ENCODE results near the gene NEXN.
"Not testable (repeated sequence)": the region's sequence is repeated elsewhere in the genome, so short reads cannot be mapped to it uniquely, and the experiment has no call there.

Gene NEXN

DNA sequence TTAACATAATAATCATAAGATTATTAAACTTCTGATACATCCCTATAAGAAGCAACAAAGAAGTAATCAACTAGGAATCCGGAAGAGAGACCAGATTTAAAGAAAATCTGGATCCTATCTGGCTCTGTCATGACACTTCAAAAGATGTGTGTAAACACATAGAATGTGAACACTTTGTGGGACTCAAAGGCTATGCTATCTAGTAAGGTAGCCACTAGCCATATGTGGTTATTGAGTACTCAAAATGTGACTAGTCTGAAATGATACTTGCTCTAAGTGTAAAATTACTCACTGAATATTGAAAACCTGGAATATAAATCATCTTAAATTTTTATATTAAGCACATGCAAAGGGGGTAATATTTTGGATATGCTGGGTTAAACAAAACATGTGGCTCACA lies 81.8 kb downstream of the NEXN start:
- no peak for DNase-seq

DNA sequence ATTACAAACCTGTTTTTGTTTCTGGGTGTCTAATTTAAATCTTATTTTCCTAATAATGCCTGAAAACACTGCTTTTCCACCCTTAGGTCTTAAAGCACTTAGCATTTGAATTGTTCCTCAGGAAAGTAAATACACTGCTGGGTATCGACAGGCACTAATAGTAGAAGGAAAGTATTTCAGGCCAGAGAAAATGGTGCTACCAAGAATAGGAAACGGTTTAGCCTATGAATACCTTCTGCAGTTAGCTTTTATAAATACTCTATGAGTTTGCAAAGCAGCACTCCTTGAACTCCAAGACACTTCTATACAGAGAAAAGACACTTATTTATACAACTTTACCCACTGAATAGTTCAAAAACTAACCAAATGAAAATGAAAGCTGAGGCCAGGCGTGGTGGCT lies 83.7 kb downstream of the NEXN start:
- no peak for DNase-seq

DNA sequence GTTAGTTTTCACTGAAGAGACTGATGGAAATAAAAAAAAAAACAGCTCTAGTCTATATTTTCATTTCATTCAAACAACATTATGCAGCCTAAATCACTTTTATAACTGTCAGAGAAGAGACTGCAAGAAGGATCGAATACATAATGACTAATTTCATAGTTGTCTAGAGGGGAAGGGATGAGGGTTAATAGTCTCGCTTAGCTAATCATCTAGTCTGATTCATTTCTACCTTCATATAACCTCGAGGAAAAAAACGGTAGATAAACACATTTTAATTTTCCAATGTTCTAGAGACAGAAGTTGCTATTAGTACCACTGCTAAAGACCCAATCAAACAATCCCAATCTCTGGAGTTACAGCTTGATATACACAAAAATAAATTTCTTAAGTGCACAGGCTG lies 87.0 kb downstream of the NEXN start:
- DNase-seq, result no peak

DNA sequence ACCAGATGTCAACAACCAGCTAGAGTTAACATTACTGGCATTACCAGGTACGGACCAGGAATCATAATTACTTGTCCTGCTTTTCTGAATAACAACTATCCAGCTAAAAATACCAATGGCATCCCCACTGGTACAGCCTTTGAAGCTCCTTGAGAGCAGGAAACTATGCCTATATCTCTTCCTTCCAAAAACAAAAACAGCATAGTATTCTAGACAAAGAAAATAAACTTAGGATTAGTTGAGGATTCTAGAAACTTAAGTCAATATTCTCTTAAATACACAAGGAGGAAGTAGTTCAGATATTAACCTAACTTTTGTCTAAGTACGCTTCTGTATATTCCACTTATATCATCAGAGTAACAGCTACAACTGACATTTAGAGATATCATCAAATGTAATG lies 87.5 kb downstream of the NEXN start:
- DNase-seq, result no peak

DNA sequence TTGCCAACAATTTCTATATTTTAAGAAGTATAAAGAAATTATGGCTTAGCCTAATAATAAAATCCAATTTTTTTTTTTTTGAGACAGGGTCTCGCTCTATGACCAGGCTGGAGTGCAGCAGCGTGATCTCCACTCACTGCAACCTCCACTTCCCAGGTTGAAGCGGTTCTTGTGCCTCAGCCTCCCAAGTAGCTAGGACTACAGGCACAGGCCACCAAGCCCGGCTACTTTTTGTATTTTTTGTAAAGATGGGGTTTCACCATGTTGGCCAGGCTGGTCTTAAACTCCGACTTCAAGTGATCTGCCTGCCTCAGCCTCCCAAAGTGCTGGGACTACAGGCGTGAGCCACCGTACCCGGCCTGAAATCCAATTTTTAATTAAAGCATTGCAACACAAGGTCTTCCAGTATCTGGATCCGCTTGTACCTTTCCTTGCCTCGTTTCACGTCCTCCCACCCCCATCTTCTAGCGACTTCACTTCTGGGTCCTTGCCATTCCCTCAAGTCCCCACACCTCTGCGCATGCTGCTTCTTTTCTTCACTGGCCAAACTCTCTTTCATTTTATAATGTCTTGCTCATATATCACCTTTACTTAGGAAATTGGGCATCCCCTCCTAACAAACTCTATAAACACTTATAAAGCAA lies 88.1 kb downstream of the NEXN start:
- no peak for DNase-seq

DNA sequence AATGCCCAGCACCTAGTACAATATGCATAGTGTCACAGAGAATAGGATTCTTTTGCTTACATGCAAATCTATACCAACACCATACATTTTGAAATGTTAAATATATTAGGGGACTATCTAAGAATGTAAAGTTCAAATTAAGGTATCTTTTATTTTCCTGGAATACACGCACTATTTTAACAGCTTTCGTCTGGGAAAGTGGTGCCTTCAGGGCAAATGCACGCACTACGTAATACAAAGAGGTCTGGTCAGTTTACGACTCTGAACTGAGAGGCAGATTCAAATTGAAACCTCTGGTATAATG lies 89.5 kb downstream of the NEXN start:
- no peak for DNase-seq

DNA sequence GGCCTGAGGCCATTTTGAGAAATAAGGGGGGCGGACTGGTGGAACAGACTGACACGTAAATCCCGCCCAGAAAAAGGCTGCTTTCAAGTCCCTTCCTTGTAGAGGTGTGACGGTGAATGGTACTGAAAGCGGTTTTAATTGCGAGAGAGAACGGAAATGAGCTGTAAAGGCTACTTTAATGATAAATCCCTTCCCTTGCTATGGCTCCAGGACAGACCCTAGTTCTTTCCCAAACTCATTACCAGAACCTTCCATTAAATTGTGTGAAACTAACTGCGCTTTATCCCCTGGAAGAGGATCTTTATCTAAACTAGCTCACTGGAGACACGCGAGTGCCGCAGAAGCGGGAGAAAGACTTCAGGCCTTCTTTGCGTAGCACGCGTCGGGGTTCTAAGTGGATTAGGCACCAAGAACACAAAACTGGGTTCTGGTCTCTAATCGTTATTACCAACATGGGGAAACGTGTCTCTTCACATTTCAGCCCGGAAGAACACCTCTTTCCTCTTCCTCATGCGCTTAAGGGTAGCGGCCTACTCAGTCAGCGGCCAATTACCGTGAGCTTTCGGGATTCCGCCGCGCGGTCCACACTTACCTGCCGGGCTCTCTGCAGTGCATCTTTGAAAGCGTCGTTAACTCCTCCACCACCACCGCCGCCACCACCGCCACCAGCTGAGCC lies 90.0 kb downstream of the NEXN start:
- peak; percentile 77 for DNase-seq

DNA sequence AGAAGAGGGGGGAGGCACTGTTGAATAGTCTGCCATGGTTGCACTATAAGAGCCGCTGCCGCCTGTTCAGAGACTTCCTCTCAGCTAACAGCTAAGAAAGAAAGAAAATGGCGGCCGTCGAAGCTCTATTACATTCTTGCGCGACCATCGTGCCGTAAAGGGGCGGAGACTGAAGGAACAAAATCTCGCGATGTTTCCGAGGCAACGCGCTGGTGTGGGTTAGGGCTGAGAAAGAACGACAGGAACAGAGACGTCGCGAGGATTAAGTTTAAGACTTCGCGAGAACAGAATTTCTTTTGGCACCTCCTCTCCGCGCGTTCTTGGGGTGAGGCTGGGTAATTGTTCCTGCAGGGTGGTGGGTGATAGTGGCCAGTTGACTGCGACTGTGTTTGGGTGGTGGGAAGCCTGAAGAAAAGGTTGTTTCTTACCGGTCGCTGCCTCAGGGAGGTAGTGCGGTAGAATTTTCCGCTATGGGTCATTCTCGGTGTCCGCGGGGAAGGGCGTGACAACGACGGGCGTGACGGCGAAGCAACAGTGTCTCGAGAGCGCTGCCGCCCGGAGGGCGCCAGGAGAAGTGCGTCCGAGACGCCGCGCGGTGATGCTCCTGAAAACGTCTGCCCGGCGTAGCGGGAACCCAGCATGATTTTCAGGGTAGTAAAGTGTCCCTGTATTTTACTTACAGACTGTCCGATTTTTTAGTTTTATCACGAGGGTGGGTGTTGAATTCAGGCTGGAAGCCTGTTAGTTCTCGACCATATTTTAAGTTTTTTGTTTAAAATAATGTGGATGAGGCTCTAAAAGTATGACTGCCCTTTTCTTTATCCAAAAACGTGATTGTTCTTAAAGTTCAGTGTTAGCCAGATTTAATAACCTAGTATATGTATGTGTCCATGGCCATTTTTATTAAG lies 90.8 kb downstream of the NEXN start, which contains the start of gene FUBP1:
TSS of gene FUBP1 (minus strand) at position 104 of the 908 bp plus-strand sequence. CDS start at position 36, 68 bp downstream.
- peak; percentile 92 for DNase-seq

DNA sequence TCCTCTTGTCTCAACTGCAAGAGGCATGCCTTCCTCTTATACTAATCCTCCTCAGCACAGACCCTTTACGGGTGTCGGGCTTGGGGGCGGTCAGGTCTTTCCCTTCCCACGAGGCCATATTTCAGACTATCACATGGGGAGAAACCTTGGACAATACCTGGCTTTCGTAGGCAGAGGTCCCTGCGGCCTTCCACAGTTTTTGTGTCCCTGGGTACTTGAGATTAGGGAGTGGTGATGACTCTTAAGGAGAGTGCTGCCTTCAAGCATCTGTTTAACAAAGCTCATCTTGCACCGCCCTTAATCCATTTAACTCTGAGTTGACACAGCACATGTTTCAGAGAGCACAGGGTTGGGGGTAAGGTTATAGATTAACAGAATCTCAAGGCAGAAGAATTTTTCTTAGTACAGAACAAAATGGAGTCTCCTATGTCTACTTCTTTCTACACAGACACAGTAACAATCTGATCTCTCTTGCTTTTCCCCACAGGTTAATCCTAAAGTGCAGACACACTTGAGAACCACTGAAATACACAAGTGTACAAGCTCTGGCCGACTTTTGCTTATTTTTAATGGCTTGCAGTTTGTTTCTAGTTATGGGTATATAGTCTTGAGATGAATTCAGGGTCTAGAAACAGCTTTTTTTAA lies 95.0 kb downstream of the NEXN start:
- not testable (repeated sequence) for DNase-seq

DNA sequence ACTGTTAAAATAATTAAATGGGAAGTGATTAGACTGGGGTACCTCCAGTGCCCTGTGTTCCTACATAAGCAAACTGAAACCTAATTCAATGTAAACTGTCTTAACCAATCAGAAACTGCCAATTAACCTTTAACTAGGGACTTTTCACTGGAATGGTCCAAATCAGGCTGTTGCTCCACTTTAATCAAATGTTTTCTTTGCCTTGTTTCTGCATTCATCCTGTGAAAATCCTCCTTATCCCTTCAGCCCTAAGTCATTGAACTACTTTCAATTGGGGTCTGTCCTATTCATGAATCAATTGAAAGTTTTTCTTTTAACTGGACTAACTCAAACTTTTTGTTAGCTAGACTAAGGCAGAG lies 95.6 kb downstream of the NEXN start:
- no peak for DNase-seq

DNA sequence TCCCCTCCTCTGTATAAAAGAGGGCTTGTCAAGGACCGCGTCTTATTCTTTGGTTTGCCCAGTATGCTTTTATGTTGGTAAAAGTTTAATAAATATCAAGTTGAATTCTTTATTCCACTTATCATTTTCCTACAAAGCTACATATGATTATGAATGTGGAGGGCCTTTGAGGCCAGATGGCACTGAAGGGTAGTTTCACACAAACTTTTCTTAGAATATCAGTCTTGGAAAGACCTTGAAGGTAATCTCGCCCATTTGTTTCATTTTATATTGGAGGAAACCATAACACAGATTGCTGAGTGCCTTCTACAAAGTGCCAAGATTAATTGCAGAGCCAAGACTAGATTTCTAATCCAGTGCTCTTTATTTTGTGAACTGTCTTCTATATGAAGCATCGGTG lies 96.2 kb downstream of the NEXN start:
- no peak for DNase-seq

DNA sequence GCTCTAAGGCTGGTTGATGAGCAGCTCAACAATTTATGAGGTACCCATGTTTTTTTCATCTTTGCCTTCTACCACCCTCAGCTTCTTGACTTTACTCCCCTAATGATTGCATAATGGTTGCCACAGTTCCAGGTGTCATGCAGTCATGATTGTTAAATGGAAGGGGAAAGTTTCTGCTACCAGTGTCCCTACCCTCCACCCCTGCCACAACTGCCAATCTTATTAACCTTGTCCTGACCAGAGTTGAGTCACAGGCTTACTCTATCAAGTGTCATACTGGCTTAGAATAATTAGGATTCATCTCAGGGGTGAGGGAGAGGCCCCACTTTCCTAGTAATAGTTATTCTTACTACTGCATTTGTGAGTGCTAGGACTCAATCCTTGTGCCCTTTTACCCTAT lies 98.4 kb downstream of the NEXN start:
- no peak for DNase-seq

DNA sequence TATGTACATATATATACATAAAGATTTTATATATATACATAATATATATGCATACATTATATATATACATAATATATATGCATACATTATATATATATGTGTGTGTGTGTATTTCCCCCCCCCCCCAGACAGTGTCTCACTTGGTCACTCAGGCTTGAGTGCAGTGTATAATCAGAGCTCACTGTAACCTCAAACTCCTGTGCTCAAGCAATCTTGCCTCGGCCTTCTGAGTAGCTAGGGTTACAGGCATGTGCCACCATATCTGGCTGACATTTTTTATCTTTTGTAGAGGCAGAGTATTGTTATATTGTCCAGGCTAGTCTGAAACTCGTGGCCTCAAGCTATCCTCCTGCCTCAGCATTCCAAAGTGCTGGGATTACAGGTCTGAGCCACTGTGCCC lies 99.5 kb downstream of the NEXN start:
- DNase-seq, result no peak

DNA sequence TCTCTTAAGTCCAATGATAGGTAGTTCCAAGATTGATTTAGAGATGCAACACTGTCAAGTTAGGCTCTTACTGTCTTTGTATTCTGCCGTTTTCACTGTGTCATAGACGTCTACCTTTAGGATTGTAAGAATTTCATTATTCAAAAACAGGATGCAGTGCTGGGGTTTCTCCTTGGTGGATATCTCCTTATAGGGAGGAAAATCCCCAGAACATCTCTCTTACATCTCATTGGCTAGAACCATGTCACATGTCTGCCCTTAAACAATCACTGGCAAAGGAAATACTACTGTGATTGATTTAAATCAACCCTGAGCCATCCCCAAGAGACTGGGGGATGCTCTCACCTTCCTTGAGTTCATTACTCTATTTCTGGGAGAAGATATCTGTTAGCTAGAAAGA lies 101.3 kb downstream of the NEXN start:
- DNase-seq, result no peak

DNA sequence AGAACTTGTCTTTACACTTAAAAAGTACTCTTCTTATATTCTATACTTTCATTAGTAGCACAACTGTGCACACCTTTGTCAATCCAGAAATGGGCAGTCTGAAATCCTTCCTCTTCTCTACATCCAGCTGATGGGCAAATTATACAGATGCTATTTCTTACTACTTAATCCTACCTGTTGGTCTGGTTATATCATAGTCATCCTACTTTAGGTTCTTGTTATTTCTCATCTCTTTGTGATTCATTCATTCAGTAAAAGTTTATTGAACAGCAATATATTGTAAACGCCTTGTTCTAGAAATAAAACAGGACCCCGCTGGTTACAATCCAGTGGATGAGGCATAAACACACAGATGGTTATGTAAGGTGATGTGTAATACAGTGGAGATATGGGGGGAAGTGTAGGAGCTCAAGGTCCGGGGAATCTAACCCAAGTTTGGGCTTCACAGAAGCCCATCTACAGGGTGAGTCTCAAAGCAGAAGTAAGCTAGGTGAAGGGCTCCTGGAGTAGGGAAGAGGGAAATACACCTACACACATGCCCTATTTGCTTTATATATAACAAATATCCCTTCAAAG lies 102.3 kb downstream of the NEXN start:
- no peak for DNase-seq

DNA sequence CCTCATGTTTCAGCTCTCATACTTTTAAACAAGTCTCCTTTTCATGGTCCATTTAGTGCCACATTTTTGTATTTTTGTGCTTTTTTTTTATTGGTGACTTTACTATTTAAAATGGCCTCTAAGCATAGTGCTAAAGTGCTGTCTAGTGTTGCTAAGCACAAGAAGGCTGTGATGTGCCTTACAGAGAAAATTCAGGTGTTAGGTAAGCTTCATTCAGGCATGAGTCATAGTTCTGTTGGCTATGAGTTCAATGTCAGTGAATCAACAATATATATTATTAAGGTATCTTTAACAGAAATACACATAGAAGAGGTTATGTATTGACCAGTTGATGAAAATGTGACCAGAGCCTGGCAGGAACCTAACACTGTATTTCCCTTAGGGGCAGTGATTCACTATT lies 103.2 kb downstream of the NEXN start:
- DNase-seq, result no peak
